K562 (cell line): ENCODE measurements around the gene ELK1.

Source experiments
- ARNT ChIP-seq, 2 experiments: fragments of 450-650 bp; IDR thresholded peaks; 2 replicates each; pipeline ENCODE4 v1.6.1; 2016; ENCODE audit warnings: mild to moderate bottlenecking in 1 of 2
- ATF1 ChIP-seq, 2 experiments: fragments of 450-650 bp in 1 of 2; IDR thresholded peaks; 2 replicates each; pipeline ENCODE4 v1.6.1; 2016; ENCODE audit warnings: missing compliant biosample characterization in 1 of 2, missing genetic modification characterization in 1 of 2
- GATAD2A ChIP-seq: fragments of 450-650 bp; IDR thresholded peaks from 2 replicates; pipeline ENCODE4 v1.6.1; 2017
- MCM7 ChIP-seq, 2 experiments: fragments of 450-650 bp; IDR thresholded peaks; 2 replicates each; pipeline ENCODE4 v1.6.1; 2016 to 2018
- NFIC ChIP-seq: fragments of 450-650 bp; IDR thresholded peaks from 2 replicates; pipeline ENCODE4 v1.6.1; 2017; ENCODE audit warnings: mild to moderate bottlenecking, inconsistent platforms
- NFXL1 ChIP-seq: fragments of 450-650 bp; formaldehyde crosslinking; IDR thresholded peaks from 2 replicates; pipeline ENCODE4 v1.4.0; 2021; ENCODE audit warnings: mild to moderate bottlenecking
- RBM39 ChIP-seq: fragments of 200-400 bp; formaldehyde crosslinking; optimal IDR thresholded peaks from 2 replicates; pipeline ENCODE3; 2018; ENCODE audit warnings: low read depth, low read length
- SP1 ChIP-seq: sonication (generic); formaldehyde crosslinking; IDR thresholded peaks from 2 replicates; pipeline ENCODE4 v1.8.1; 2022; ENCODE audit warnings: mild to moderate bottlenecking, missing genetic modification reagents
- TFE3 ChIP-seq: fragments of 450-650 bp; formaldehyde crosslinking; IDR thresholded peaks from 2 replicates; pipeline ENCODE4 v1.4.0; 2020; ENCODE audit warnings: mild to moderate bottlenecking, mixed read lengths
- ZNF134 ChIP-seq: fragments of 250-450 bp; sonication (Bioruptor Pico); conservative IDR thresholded peaks from 2 replicates; pipeline ENCODE4 v1.4.0; 2020
- ZNF740 ChIP-seq, 3 experiments: fragments of 200-800 bp in 1 of 3; sonication (Bioruptor generic) in 1 of 3; sonication (generic) in 1 of 3; formaldehyde crosslinking in 1 of 3; IDR thresholded peaks; 2 replicates each; pipeline versions ENCODE4 v1.6.1 to v1.8.0; 2016 to 2022; ENCODE audit warnings: mild to moderate bottlenecking in 2 of 3, missing compliant biosample characterization in 2 of 3, missing genetic modification characterization in 2 of 3, missing genetic modification reagents in 1 of 3
- TF ChIP-seq, protein P1 (sequence below): fragments of 450-650 bp; IDR thresholded peaks from 2 replicates; pipeline ENCODE4 v1.6.1; 2017; ENCODE audit warnings: mild to moderate bottlenecking, moderate library complexity

GRCh38 chrX:47661539-47661938 lies 11.2 kb upstream of the ELK1 start:
- TF ChIP-seq ZNF134 (no peak), NFIC (no peak), ATF1 (CRISPR knock-in tag; IDR thresholded peaks at IDR 0.05) (no peak), ATF1 (tag; IDR thresholded peaks at IDR 0.05) (no peak), TFE3 (CRISPR knock-in tag) (no peak), ZNF740 (CRISPR knock-in tag; IDR thresholded peaks at IDR 0.05) (no peak), ZNF740 (tag; IDR thresholded peaks at IDR 0.05) (no peak), ARNT (IDR thresholded peaks at IDR 0.05) (no peak), MCM7 (IDR thresholded peaks at IDR 0.05) (no peak), NFXL1 (no peak), SP1 (CRISPR knock-in tag) (no peak), RBM39 (no peak), GATAD2A (no peak)
- TF ChIP-seq, protein P1, sequence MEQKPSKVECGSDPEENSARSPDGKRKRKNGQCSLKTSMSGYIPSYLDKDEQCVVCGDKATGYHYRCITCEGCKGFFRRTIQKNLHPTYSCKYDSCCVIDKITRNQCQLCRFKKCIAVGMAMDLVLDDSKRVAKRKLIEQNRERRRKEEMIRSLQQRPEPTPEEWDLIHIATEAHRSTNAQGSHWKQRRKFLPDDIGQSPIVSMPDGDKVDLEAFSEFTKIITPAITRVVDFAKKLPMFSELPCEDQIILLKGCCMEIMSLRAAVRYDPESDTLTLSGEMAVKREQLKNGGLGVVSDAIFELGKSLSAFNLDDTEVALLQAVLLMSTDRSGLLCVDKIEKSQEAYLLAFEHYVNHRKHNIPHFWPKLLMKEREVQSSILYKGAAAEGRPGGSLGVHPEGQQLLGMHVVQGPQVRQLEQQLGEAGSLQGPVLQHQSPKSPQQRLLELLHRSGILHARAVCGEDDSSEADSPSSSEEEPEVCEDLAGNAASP: no peak
